ENCODE data around the gene OBSCN.

Gene OBSCN

DNA sequence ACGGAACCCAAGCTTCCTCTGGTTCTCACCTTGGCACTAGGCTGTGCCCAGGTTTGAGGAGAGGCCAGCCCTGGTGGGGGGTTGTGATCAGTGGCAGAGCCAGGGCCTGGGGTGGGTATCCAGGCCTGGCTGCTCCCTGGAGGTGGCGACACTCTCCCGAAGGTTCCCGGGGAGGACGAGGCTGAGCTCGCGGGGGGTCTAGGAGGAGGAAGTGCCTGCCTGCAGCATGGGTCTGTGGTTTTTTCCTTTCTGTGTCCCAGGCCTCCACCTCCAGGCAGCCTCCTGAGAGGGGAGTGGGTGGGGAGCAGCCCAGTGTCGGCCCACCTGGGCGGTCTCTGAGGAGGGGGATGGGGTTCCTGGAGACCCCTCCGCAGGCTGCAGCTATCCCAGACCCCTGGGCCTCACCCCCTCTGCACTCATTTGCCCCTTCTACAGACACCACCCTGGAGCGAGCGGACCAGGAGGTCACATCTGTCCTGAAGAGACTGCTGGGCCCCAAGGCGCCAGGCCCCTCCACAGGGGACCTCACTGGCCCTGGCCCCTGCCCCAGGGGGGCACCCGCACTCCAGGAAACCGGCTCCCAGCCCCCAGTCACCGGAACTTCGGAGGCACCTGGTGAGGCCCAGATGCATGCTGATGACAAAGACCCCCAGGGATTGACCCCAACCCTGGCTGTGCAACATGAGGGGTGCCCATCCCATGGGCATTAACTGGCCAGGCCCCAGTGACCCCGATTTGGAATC is 154.5 kb downstream of the OBSCN start:
- no peak for DNase-seq
- no peaks in the 10 kb centered on the region for H3K27me3 Mint-ChIP-seq (ENCODE audit: low read depth, poor library complexity)
- H3K4me3 Mint-ChIP-seq = no peak overlapping the region
- H3K4me1 Mint-ChIP-seq = no peaks in the 10 kb centered on the region
- TF ChIP-seq CTCF (IDR thresholded peaks at IDR 0.05) = no peak
- H3K36me3 Mint-ChIP-seq (ENCODE audit: low read depth) = peaks cover 11% of the 10 kb centered on the region
- H3K9me3 Mint-ChIP-seq = no peaks in the 10 kb centered on the region
- H3K27ac Mint-ChIP-seq = no peak overlapping the region

- no peaks in the 10 kb centered on the region for H3K4me1 Mint-ChIP-seq
- no peaks in the 10 kb centered on the region for H3K27me3 Mint-ChIP-seq (ENCODE audit: low read depth, poor library complexity)
- H3K36me3 Mint-ChIP-seq (ENCODE audit: low read depth) = peaks cover 5% of the 10 kb centered on the region
- H3K27ac Mint-ChIP-seq = no peak overlapping the region
- no peak overlapping the region for H3K4me3 Mint-ChIP-seq
- no peaks in the 10 kb centered on the region for H3K9me3 Mint-ChIP-seq
- no peak for TF ChIP-seq CTCF (IDR thresholded peaks at IDR 0.05)
- DNase-seq = no peak
Measured at GRCh38 chr1:228362884-228363450, 155.1 kb downstream of the OBSCN start.

DNA sequence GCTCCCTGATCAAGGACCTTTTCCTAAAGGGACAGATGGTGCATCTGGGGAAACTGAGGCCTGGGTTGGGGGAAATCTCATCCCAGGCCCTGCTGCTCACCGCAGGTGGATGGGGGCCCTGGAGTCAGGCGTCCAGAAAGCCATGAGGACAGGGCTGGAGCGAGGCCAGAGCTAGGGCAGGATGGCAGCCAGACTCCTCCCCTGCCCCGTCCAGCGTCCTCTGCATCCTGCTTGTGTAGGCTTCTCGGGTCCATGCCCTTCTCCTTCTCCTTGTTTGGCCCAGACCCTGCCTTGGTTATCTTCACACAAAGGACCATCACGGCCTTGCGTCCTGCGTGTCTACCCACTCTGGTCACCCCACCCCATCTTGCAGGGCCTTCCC is 155.8 kb downstream of the OBSCN start:
- no peak for DNase-seq
- H3K9me3 Mint-ChIP-seq = no peaks in the 10 kb centered on the region
- TF ChIP-seq CTCF (IDR thresholded peaks at IDR 0.05) = no peak

DNA sequence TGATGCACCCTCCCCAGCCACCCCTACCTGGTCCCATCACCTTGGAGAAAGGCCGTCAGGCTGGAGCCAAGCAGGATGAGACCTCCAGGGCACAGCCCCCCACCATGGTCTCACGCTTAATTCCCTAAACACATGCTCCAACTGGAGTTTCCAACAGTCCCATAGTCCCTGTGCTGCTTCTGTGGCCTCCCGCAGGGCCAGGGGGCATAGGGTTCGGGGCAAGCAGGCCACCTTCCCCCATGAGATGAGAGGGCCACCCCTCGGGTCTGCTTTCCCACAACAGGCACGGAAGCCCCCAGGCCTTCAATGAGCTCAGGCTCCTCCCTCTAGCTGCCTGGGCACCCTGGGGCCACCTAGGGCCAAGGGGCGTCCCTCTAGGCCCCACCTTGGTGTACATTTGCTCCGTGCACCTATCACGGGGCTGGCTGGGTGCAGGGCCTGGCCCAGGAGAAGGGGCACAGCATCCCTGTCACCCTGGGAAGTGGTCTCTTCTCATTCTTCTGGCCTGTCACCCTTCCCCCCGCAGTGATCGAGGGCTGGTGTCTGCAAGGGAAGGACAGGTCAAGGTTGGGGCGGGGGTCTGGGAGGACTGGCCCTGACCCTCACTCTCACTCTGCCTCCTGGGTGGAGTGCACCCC is 156.3 kb downstream of the OBSCN start:
- no peaks in the 10 kb centered on the region for H3K9me3 Mint-ChIP-seq
- peak; percentile 2 for DNase-seq

More for the DNA sequence above, 155.8 kb downstream of the OBSCN start:
- H3K27ac Mint-ChIP-seq = no peak overlapping the region
- peaks cover 2% of the 10 kb centered on the region for H3K4me1 Mint-ChIP-seq
- H3K27me3 Mint-ChIP-seq (ENCODE audit: low read depth, poor library complexity) = no peaks in the 10 kb centered on the region
- no peaks in the 10 kb centered on the region for H3K36me3 Mint-ChIP-seq (ENCODE audit: low read depth)
- no peak overlapping the region for H3K4me3 Mint-ChIP-seq

GRCh38 chr1:228364706-228365213 is 156.9 kb downstream of the OBSCN start:
- no peaks in the 10 kb centered on the region for H3K9me3 Mint-ChIP-seq
- H3K4me1 Mint-ChIP-seq = peaks cover 8% of the 10 kb centered on the region
- no peaks in the 10 kb centered on the region for H3K27me3 Mint-ChIP-seq (ENCODE audit: low read depth, poor library complexity)
- TF ChIP-seq CTCF (IDR thresholded peaks at IDR 0.05) = no peak
- no peak for DNase-seq
- no peak overlapping the region for H3K4me3 Mint-ChIP-seq
- no peaks in the 10 kb centered on the region for H3K36me3 Mint-ChIP-seq (ENCODE audit: low read depth)
- no peak overlapping the region for H3K27ac Mint-ChIP-seq

More for the DNA sequence above, 156.3 kb downstream of the OBSCN start:
- no peak for TF ChIP-seq CTCF (IDR thresholded peaks at IDR 0.05)
- Mint-ChIP-seq H3K27me3 (ENCODE audit: low read depth, poor library complexity) (no peaks in the 10 kb centered on the region), H3K36me3 (ENCODE audit: low read depth) (no peaks in the 10 kb centered on the region), H3K27ac (no peak overlapping the region), H3K4me1 (peaks cover 7% of the 10 kb centered on the region), H3K4me3 (no peak overlapping the region)
